SK-N-SH (cell line): ENCODE data around the gene NPVF.

Experiments used
- CTCF ChIP-seq: fragments of 200-600 bp; sonication (generic); IDR thresholded peaks from 2 replicates; pipeline ENCODE4 v1.6.1; 2017; ENCODE audit warnings: antibody characterized with exemption, mild to moderate bottlenecking, moderate library complexity
- EP300 ChIP-seq, 2 experiments: IDR thresholded peaks; 2 replicates each; pipeline versions ENCODE4 v1.4.0 to v1.6.1; 2012; ENCODE audit warnings: borderline replicate concordance in 1 of 2, low read depth in 1 of 2, low read length in 1 of 2
- FOXM1 ChIP-seq: IDR thresholded peaks from 2 replicates; pipeline ENCODE4 v1.4.0; 2012; ENCODE audit warnings: low read depth, mild to moderate bottlenecking
- JUND ChIP-seq: IDR thresholded peaks from 2 replicates; pipeline ENCODE4 v1.4.0; 2012
- PBX3 ChIP-seq: IDR thresholded peaks from 2 replicates; pipeline ENCODE4; 2012
- TCF12 ChIP-seq: IDR thresholded peaks from 2 replicates; pipeline ENCODE4 v1.4.0; 2012

GRCh38 chr7:25260862-25261494 is 32.7 kb upstream of the NPVF start:
- TF ChIP-seq EP300 (IDR thresholded peaks at IDR 0.05; ENCODE audit: borderline replicate concordance in 1 of 2, low read depth in 1 of 2, low read length in 1 of 2) (no peak), FOXM1 (no peak), PBX3 (no peak), TCF12 (no peak), CTCF (no peak), JUND (no peak)
